Memory B cell (primary cell): ENCODE results near the gene UBAP1.
A peak's percentile ranks its signal among the peaks of the same experiment; 100 is the strongest.
"Not testable (repeated sequence)": the region's sequence is repeated elsewhere in the genome, so short reads cannot be mapped to it uniquely, and the experiment has no call there.

ENCODE experiments used
- ATAC-seq: fragments of 150-1000 bp; cut with Tn5 transposase; 2 replicates; pipeline ENCODE4 v1.10.0; 2021; ENCODE audit warnings: low read depth, mild to moderate bottlenecking, moderate library complexity
- DNase-seq, 2 donors: peaks; one replicate each; pipeline ENCODE4 v3.0.0; 2022; ENCODE audit warnings: low spot score in 2 of 2
- H3K27ac Mint-ChIP-seq: one replicate; pipeline ENCODE4 v1.8.0; 2022; ENCODE audit warnings: mild to moderate bottlenecking, moderate library complexity, mixed read lengths
- H3K27me3 Mint-ChIP-seq: one replicate; pipeline ENCODE4 v1.8.0; 2022; ENCODE audit warnings: mixed read lengths
- H3K36me3 Mint-ChIP-seq: one replicate; pipeline ENCODE4 v1.8.0; 2022; ENCODE audit warnings: mild to moderate bottlenecking, mixed read lengths
- H3K4me1 Mint-ChIP-seq: one replicate; pipeline ENCODE4 v1.8.0; 2022; ENCODE audit warnings: mixed read lengths
- H3K4me3 Mint-ChIP-seq: one replicate; pipeline ENCODE4 v1.8.0; 2022; ENCODE audit warnings: mild to moderate bottlenecking, moderate library complexity, mixed read lengths
- H3K9me3 Mint-ChIP-seq: one replicate; pipeline ENCODE4 v1.8.0; 2022; ENCODE audit warnings: mixed read lengths

UBAP1 gene

DNA sequence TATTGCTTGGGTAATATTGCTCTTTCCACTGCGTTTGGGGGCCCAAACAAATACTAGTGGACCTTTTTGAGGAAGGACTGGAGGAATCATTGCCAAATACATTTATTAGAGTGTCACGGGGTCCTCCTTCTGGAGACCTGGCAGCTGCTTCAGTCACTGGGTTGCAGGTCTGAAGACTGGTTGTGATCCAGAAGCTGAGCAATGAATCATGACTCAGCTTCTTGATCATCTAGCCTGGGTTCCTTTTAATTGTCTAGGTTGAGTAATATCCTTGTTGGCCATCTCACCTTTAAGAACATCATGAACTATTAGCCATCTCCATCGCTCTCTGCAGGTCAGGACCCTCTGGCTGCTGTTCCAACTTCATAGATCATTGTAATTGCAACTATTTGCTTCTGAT is 15.4 kb upstream of the UBAP1 start:
- Mint-ChIP-seq H3K9me3 (no peaks in the 10 kb centered on the region), H3K36me3 (no peaks in the 10 kb centered on the region), H3K4me1 (no peaks in the 10 kb centered on the region), H3K4me3 (no peak overlapping the region), H3K27ac (no peak overlapping the region), H3K27me3 (no peaks in the 10 kb centered on the region)
- DNase-seq (no peak), ATAC-seq (no peak)

DNA sequence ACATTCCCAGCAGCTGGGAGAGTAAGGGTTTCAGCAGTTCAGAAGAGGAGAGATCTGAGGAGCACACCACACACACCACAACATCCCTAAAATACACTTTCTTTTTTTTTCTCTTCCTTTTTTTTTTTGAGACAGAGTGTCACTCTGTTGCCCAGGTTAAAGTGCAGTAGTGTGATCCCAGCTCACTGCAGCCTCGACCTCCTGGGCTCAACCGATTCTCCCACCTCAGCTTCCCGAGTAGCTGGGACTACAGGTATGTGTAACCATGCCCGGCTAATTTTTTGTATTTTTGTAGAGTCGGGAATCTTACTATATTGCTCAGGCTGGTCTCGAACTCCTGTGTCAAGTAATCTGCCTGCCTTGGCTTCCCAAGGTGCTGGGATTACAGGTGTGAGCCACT is 9.7 kb upstream of the UBAP1 start:
- Mint-ChIP-seq H3K9me3 (no peaks in the 10 kb centered on the region), H3K27ac (no peak overlapping the region), H3K36me3 (no peaks in the 10 kb centered on the region), H3K27me3 (no peaks in the 10 kb centered on the region), H3K4me3 (no peak overlapping the region), H3K4me1 (peaks cover 7% of the 10 kb centered on the region)
- DNase-seq, result no peak
- no peak for ATAC-seq

DNA sequence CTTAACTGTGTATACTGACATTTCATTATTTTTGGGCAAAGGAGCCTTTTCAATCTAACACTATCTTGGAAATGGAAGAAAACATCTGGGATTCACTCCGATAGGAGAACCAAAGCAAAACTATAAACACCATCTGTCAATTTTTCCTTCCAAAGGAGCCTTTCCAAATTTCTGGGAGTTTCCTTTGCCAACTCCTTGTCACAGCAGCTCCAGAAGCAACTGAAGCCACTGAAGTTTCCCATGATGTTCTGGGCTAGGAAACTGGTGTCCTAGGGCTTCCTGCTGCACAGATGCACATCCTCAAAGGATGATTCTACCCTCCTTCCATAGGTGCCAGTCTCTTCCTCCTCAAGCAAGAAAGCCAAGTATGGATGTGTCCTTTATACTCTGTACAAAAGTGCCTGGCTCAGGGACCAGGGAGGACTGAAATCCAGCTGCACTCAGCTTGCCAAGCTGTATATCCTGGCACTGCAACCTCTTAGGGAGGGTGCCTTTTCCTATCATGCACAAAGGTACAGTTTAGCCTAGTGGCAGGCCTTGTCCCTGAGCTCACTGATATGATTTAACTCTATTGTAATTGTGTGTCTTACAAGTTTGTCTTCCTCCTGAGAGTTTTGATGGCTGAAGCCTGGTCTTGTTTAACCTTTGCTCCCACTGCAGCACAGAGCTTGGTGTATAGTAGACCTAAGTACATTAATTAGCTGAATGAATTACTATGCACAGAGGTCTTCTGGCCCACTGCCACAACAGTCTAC is 8.4 kb upstream of the UBAP1 start:
- Mint-ChIP-seq H3K27ac (no peak overlapping the region), H3K9me3 (no peaks in the 10 kb centered on the region), H3K4me1 (peaks cover 7% of the 10 kb centered on the region), H3K27me3 (peaks cover 2% of the 10 kb centered on the region), H3K4me3 (no peak overlapping the region), H3K36me3 (no peaks in the 10 kb centered on the region)
- no peak for ATAC-seq
- DNase-seq, result no peak

DNA sequence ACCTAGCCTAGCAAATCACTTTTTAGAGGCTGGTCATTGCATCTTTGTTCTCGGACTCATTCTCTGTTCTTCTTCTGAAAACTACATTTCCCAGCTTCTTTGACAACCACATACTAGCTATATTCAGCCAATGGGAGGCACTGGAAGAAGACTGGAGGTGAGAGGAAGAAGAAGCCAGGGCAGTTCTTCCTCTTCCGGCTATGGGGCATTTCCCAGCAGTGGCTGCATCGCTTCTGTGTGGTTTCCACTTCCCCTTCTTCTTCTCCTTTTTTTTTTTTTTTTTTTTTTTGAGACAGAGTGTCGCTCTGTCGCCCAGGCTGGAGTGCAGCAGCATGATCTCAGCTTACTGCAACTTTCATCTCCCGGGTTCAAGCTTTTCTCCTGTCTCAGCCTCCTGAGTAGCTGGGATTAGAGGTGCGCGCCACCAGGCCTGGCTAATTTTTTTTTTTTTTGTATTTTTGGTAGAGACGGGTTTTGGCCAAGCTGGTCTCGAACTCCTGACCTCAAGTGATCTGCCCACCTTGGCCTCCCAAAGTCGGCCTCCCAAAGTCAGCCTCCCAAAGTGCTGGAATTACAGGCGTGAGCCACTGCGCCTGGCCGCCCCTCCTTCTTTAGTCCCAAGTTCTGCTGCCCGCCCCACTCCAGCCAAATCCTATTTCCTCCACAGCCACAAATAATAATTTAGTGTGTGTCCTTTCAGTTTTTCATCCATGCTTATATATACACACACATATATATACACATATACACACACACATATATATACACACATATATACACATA is 6.9 kb upstream of the UBAP1 start:
- DNase-seq, result peak; percentile 22 to 66
- peak overlapping the region; percentile 64 for H3K4me3 Mint-ChIP-seq
- H3K27ac Mint-ChIP-seq, result peak overlapping the region; percentile 14
- ATAC-seq, result peak; percentile 100
- peaks cover 7% of the 10 kb centered on the region for H3K4me1 Mint-ChIP-seq
- no peaks in the 10 kb centered on the region for H3K9me3 Mint-ChIP-seq
- no peaks in the 10 kb centered on the region for H3K36me3 Mint-ChIP-seq
- peaks cover 2% of the 10 kb centered on the region for H3K27me3 Mint-ChIP-seq

DNA sequence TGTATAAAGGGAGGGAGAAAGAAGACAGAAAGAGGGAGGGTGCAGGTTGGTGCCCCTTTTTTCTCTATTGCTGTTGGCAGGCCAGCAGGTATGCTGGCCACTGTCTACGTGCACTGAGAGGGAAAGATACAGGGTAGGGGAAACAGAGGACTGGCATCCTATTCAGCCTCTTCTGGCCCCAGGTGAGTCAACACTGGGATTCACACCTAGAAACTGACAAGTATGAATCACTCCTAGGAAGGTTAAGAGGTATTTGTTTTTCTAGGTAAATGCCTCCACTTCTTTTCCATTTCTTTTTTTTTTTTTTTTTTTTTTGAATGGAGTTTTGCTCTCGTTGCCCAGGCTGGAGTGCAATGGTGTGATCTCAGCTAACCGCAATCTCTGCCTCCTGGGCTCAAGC is 2.8 kb upstream of the UBAP1 start:
- Mint-ChIP-seq H3K27me3 (peaks cover 2% of the 10 kb centered on the region), H3K9me3 (no peaks in the 10 kb centered on the region), H3K4me1 (peaks cover 16% of the 10 kb centered on the region), H3K4me3 (no peak overlapping the region), H3K36me3 (peaks cover 3% of the 10 kb centered on the region), H3K27ac (no peak overlapping the region)
- DNase-seq (no peak), ATAC-seq (no peak)

DNA sequence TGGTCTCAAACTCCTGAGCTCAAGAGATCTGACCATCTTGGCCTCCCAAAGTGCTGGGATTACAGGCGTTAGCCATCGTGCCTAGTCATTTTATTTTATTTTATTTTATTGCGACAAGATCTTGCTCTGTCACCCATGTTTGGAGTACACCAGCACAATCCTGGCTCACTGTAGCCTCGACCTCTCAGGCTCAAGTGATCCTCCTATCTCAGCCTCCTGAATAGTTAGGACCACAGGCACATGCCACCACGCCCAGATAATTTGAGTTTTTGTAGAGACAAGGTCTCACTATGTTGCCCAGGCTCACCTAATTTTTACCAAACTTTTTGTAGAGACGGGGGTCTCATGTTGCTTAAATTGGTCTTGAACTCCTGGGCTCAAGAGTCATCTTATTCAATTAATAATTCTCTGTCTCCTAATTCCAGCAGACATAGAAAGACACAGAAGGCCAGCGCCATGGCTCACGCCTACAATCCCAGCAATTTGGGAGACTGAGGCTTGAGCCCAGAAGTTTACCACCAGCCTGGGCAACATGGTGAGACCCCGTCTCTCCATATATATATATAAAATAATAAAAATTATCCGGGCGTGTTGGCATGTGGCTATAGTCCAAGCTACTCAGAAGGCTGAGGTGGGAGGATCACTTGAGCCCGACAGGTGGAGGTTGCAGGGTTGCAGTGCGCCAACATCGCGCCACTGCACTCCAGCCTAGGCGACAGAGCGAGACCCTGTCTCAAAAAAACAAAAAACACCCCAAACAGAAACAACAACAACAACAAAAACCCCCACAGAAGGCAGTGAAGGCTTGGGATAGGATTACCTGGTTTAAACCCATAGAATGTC is 1.0 kb upstream of the UBAP1 start:
- H3K4me3 Mint-ChIP-seq, result peak overlapping the region; percentile 93
- no peaks in the 10 kb centered on the region for H3K9me3 Mint-ChIP-seq
- no peak for ATAC-seq
- no peak for DNase-seq
- peaks cover 2% of the 10 kb centered on the region for H3K27me3 Mint-ChIP-seq
- H3K36me3 Mint-ChIP-seq, result peaks cover 5% of the 10 kb centered on the region
- H3K4me1 Mint-ChIP-seq, result peaks cover 9% of the 10 kb centered on the region
- peak overlapping the region; percentile 97 for H3K27ac Mint-ChIP-seq

DNA sequence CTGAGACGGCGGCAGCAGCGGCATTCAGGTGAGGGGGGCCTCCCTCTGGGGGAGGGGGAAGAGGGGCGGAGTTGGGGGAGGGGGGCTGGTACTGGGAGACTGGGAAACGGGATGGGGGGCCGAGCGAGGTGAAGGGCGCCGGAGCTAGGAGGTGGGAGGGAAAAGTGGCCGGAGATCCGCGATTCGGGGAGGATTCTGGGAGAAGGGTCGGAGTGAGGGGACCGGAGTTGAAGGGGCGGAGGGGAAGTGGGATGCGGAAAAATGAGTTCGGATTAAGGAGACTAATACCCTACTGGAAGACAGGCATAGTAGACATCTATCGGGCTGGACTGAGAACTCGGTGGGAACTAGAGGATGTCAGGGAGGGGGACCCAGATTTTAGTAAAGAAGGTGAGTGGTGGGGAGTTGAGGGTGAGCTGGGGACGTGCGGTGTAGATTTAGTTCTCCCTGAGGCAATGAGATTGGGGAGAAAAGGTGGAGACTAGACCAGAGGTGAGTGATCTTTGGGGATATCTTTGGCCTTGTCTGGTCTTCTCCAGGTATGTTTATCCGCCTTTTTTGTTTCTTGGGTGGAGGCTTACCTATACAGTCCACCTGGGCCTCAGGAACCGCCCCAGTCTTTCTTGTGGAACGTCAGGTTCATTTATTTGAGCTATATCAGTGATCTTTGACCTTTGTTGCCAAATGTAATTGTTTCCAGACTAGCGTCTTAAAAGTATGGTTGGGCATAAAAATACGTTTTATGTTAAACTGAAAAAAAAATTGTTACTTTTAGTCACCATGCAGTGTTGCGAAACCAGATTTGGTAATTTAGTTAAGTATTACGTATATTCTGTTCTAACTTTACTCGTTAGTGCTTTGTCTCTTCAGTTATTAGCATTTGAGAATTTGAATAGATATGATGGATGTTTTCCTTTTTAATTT is 632 bp downstream of the UBAP1 start:
- DNase-seq (no peak), ATAC-seq (no peak)
- Mint-ChIP-seq H3K9me3 (no peaks in the 10 kb centered on the region), H3K36me3 (peaks cover 5% of the 10 kb centered on the region), H3K27me3 (peaks cover 2% of the 10 kb centered on the region), H3K27ac (peak overlapping the region; percentile 97), H3K4me3 (peak overlapping the region; percentile 93), H3K4me1 (peaks cover 9% of the 10 kb centered on the region)

DNA sequence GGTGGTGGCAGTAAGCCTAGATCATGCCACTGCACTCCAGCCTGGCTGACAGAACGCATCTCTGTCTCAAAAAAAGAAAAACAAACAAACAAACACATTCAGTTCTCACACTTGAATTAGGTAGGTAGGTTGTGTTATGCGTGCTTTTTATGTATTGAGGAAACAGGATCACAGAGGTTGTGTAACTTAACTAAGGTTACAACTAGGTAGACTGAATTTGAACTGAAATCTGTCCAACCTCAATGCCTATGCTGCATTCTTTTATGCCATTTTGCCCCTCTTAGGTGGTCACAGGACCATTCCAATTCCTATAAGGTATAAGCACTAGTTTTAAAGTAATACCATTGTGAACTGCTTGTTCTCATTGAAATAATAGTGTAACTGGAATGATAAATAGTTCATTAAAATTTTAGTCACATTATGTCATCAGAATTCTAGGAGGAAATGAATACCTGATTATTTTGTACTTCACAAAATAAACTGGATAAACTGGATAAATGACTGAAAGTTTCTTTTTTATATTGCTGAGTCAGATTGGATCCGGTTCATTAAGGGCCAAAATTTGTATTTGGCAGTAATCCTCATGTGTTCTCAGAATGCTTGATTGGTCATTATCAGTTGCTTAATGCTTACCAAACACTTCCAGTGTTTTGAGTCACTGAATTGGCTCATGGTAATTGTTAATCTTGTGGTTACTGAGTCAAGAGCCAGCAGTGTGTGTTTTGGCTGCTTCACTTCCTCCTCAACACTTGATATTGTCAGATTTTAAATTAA is 7.1 kb downstream of the UBAP1 start:
- H3K27ac Mint-ChIP-seq, result no peak overlapping the region
- no peak overlapping the region for H3K4me3 Mint-ChIP-seq
- peaks cover 11% of the 10 kb centered on the region for H3K4me1 Mint-ChIP-seq
- H3K36me3 Mint-ChIP-seq, result peaks cover 4% of the 10 kb centered on the region
- ATAC-seq, result peak; percentile 68
- H3K27me3 Mint-ChIP-seq, result no peaks in the 10 kb centered on the region
- DNase-seq, result no peak
- H3K9me3 Mint-ChIP-seq, result no peaks in the 10 kb centered on the region

DNA sequence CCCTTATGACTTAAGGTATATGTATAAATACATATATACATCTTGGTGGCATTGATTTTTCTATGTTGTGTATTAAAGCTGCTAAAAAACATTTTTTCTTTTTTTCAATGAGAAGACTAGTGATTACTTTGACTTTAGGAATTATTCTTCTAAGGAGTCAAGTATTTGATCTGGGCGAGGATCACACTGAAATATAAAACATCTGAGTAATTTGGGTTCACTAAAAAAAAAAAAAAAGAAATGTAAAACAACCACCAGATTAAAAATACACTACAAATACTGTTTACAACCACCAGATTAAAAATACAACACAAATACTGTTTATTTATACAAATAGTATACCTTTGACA is 9.0 kb downstream of the UBAP1 start:
- Mint-ChIP-seq H3K4me3 (no peak overlapping the region), H3K9me3 (no peaks in the 10 kb centered on the region), H3K27ac (no peak overlapping the region), H3K4me1 (peaks cover 16% of the 10 kb centered on the region), H3K36me3 (peaks cover 2% of the 10 kb centered on the region), H3K27me3 (no peaks in the 10 kb centered on the region)
- ATAC-seq (no peak), DNase-seq (no peak)

DNA sequence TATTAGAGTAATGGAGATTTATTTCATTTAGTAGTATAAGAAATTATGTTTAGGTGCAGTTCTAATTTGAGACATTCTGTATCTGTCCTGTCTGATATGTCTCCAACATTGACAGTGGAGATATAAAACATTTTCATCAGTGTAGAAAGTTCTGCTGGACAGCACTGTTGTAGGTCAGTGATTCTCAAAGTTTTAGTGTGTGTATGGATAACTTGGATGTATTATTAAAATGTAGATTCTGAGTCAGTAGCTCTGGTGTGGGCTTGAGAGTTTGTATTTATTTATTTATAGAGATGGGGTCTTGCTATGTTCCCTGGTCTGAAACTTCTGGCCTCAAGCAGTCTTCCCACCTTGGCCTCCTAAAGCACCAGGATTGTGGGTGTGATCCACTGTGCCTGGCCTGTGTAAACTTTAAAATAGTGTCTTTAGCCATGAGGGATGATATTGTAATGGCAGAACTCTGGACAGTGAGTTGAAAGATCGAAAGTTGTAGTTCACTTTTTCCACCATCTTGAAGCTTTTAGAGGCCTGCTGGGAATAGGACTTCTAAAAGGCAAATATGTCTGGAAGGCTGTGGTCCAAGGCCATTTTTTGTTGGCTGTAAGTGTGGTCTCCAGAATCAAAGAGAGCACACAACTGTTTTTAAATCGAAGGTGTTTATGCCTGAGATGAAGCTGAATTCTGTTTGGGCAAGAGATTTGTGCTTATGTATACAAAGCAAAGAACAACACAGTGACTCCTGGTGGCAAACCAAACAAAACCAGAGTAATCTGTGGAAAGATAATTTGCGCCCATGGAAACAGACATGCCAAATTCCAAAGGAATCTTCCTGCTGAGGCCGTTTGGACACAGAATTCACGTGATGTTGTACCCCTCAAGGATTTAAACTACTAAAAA is 12.4 kb downstream of the UBAP1 start:
- Mint-ChIP-seq H3K27ac (peak overlapping the region; percentile 35), H3K36me3 (peaks cover 7% of the 10 kb centered on the region), H3K9me3 (no peaks in the 10 kb centered on the region), H3K27me3 (no peaks in the 10 kb centered on the region), H3K4me1 (peaks cover 19% of the 10 kb centered on the region), H3K4me3 (no peak overlapping the region)
- DNase-seq (no peak), ATAC-seq (no peak)

DNA sequence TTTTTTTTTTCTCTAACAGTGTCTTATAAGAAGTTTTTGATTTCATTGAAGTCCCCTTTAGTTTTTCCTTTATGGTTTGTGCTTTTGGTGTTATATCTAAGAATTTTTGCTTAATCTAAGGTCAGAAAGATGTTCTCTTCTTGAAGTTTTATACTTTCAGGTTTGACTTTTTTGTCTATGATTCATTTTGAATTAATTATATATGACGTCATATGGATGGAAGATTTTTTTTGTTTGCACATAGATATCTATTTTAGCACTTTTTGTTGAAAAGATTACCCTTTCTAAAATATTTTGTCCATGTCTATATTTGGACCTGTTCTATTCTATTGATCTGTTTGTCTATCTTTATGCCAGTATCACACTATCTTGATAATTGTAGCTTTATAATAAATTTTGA is 16.3 kb downstream of the UBAP1 start:
- Mint-ChIP-seq H3K4me3 (no peak overlapping the region), H3K9me3 (peaks cover 2% of the 10 kb centered on the region), H3K27me3 (no peaks in the 10 kb centered on the region), H3K36me3 (peaks cover 15% of the 10 kb centered on the region), H3K4me1 (peaks cover 33% of the 10 kb centered on the region), H3K27ac (peak overlapping the region; percentile 45)
- ATAC-seq, result no peak
- no peak for DNase-seq

DNA sequence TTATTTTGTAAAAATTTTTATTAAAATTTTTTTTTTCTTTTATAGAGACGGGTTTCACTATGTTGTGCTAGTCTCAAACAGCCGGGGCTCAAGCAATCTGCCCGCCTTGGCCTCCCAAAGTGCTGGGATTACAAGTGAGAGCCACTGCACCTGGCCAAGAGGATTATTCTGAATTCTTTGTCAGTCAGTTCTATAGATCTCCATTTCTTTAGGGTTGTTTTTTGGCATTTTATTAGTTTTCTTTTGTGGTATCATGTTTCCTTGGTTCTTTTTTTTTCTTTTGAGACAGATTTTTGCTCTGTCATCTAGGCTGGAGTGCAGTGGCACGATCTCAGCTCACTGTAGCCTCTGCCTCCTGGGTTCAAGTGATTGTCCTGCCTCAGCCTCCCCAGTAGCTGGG is 18.4 kb downstream of the UBAP1 start:
- not testable (repeated sequence) for DNase-seq, H3K27ac Mint-ChIP-seq, H3K9me3 Mint-ChIP-seq, H3K4me3 Mint-ChIP-seq, ATAC-seq, H3K27me3 Mint-ChIP-seq
- peaks cover 26% of the 10 kb centered on the region for H3K4me1 Mint-ChIP-seq
- H3K36me3 Mint-ChIP-seq, result peaks cover 16% of the 10 kb centered on the region
